Stimulated activated CD8-positive, alpha-beta memory T cell treated with anti-CD3 and anti-CD28 coated beads, Interleukin-4, amount 100 ng/mL, for 4 hours (primary cell): ENCODE measurements around the gene DSCAM.
"Not testable (repeated sequence)": the region's sequence is repeated elsewhere in the genome, so short reads cannot be mapped to it uniquely, and the experiment has no call there.

Experiments
- DNase-seq, 2 donors: peaks; one replicate each; pipeline ENCODE4 v3.0.0-alpha.2; 2020; ENCODE audit warnings: low read depth in 2 of 2, low spot score in 1 of 2

The DSCAM gene

GRCh38 chr21:40067751-40068150 lies 779.2 kb downstream of the DSCAM start:
- no peak for DNase-seq

- no peak for DNase-seq
Observed at GRCh38 chr21:40066221-40066620, 780.7 kb downstream of the DSCAM start.

GRCh38 chr21:40060083-40060677 lies 786.8 kb downstream of the DSCAM start:
- no peak for DNase-seq

- no peak for DNase-seq
Observed at GRCh38 chr21:40057331-40057730, 789.6 kb downstream of the DSCAM start.

- no peak for DNase-seq
Observed at GRCh38 chr21:40056031-40056430, 790.9 kb downstream of the DSCAM start.

- DNase-seq: no peak
Observed at GRCh38 chr21:40054403-40054802, 792.6 kb downstream of the DSCAM start.

GRCh38 chr21:40053007-40053406 lies 794.0 kb downstream of the DSCAM start:
- DNase-seq: no peak

- DNase-seq: no peak
Observed at GRCh38 chr21:40052276-40052675, 794.7 kb downstream of the DSCAM start.

- no peak for DNase-seq
Observed at GRCh38 chr21:40051801-40052200, 795.2 kb downstream of the DSCAM start.

- DNase-seq: no peak
Observed at GRCh38 chr21:40049931-40050290, 797.0 kb downstream of the DSCAM start.

- DNase-seq: no peak
Observed at GRCh38 chr21:40049031-40049930, 797.7 kb downstream of the DSCAM start.

- DNase-seq: no peak
Observed at GRCh38 chr21:40047993-40048730, 798.8 kb downstream of the DSCAM start.

GRCh38 chr21:40047211-40047610 lies 799.7 kb downstream of the DSCAM start:
- DNase-seq: no peak

- DNase-seq: no peak
Observed at GRCh38 chr21:40043866-40044265, 803.1 kb downstream of the DSCAM start.

GRCh38 chr21:40043423-40043822 lies 803.5 kb downstream of the DSCAM start:
- DNase-seq: no peak

GRCh38 chr21:40041446-40041845 lies 805.5 kb downstream of the DSCAM start:
- DNase-seq: no peak

GRCh38 chr21:40033156-40033782 lies 813.7 kb downstream of the DSCAM start:
- not testable (repeated sequence) for DNase-seq

- DNase-seq: no peak
Observed at GRCh38 chr21:40029888-40030287, 817.1 kb downstream of the DSCAM start.

GRCh38 chr21:40028393-40028792 lies 818.6 kb downstream of the DSCAM start:
- not testable (repeated sequence) for DNase-seq

GRCh38 chr21:40021558-40022351 lies 825.2 kb downstream of the DSCAM start:
- no peak for DNase-seq

- DNase-seq: no peak
Observed at GRCh38 chr21:40020651-40021050, 826.3 kb downstream of the DSCAM start.
